H9 (cell line): ENCODE data around the gene SNX22. TPM values are rescaled to one million over a fixed set of nuclear protein-coding genes. Genes with fewer than 3 reads are reported as not detected.

Experiments used
- DNase-seq: peaks from one replicate; pipeline ENCODE4 v3.0.0-alpha.2; 2017
- H2AFZ ChIP-seq: one replicate; pipeline ENCODE4 v1.6.1; 2013; ENCODE audit warnings: mild to moderate bottlenecking, low read length, control low read depth, moderate library complexity
- H2AK5ac ChIP-seq: 2 replicates; pipeline ENCODE4 v1.6.1; 2013; ENCODE audit warnings: low read length, control low read depth, mixed read lengths; ENCODE audit not compliant: insufficient read length
- H2BK120ac ChIP-seq: one replicate; pipeline ENCODE4 v1.6.1; 2013; ENCODE audit warnings: low read depth, mild to moderate bottlenecking, low read length, control low read depth, inconsistent platforms; ENCODE audit not compliant: poor library complexity, severe bottlenecking
- H2BK12ac ChIP-seq: 2 replicates; pipeline ENCODE4 v1.6.1; 2013; ENCODE audit warnings: low read length, control low read depth, mixed read lengths, low read depth; ENCODE audit not compliant: insufficient read length
- H2BK15ac ChIP-seq: 2 replicates; pipeline ENCODE4 v1.6.1; 2013; ENCODE audit warnings: low read depth, low read length, control low read depth
- H2BK20ac ChIP-seq: one replicate; pipeline ENCODE4 v1.6.1; 2013; ENCODE audit warnings: low read depth, mild to moderate bottlenecking, low read length, control low read depth, inconsistent platforms; ENCODE audit not compliant: poor library complexity, severe bottlenecking
- H2BK5ac ChIP-seq: 2 replicates; pipeline ENCODE4 v1.6.1; 2013; ENCODE audit warnings: low read length, control low read depth, mixed read lengths; ENCODE audit not compliant: insufficient read length
- H3K14ac ChIP-seq: 2 replicates; pipeline ENCODE4 v1.6.1; 2013; ENCODE audit warnings: low read length, control low read depth; ENCODE audit not compliant: insufficient read depth
- H3K18ac ChIP-seq: 2 replicates; pipeline ENCODE4 v1.6.1; 2013; ENCODE audit warnings: low read depth, mild to moderate bottlenecking, mixed read lengths, low read length, control low read depth; ENCODE audit not compliant: insufficient read length
- H3K23ac ChIP-seq: 2 replicates; pipeline ENCODE4 v1.6.1; 2013; ENCODE audit warnings: low read length, control low read depth, mixed read lengths, low read depth; ENCODE audit not compliant: insufficient read length
- H3K23me2 ChIP-seq: 2 replicates; pipeline ENCODE4 v1.6.1; 2013; ENCODE audit warnings: low read depth, mild to moderate bottlenecking, mixed read lengths, low read length, control low read depth; ENCODE audit not compliant: insufficient read length, poor library complexity, severe bottlenecking
- H3K27ac ChIP-seq: 2 replicates; pipeline ENCODE4 v1.5.1; 2013; ENCODE audit warnings: low read length, control low read depth, mixed read lengths, low read depth; ENCODE audit not compliant: insufficient read length
- H3K27me3 ChIP-seq: 2 replicates; pipeline ENCODE4 v1.6.1; 2013; ENCODE audit warnings: low read length, control low read depth, inconsistent platforms; ENCODE audit not compliant: insufficient read depth
- H3K4ac ChIP-seq: 2 replicates; pipeline ENCODE4 v1.6.1; 2013; ENCODE audit warnings: low read depth, mild to moderate bottlenecking, control low read depth, inconsistent platforms, low read length, moderate library complexity
- H3K4me1 ChIP-seq: 2 replicates; pipeline ENCODE4 v1.6.1; 2013; ENCODE audit warnings: low read length, control low read depth, inconsistent platforms; ENCODE audit not compliant: insufficient read depth
- H3K4me2 ChIP-seq: 2 replicates; pipeline ENCODE4 v1.6.1; 2013; ENCODE audit warnings: low read length, control low read depth, mixed read lengths; ENCODE audit not compliant: insufficient read length, insufficient read depth
- H3K56ac ChIP-seq: 2 replicates; pipeline ENCODE4 v1.6.1; 2013; ENCODE audit warnings: low read depth, mild to moderate bottlenecking, mixed read lengths, low read length, control low read depth; ENCODE audit not compliant: insufficient read length
- H3K79me1 ChIP-seq: 2 replicates; pipeline ENCODE4 v1.6.1; 2013; ENCODE audit warnings: low read depth, mild to moderate bottlenecking, moderate library complexity, low read length, control low read depth, inconsistent platforms; ENCODE audit not compliant: insufficient read depth, poor library complexity, severe bottlenecking
- H3K79me2 ChIP-seq: 2 replicates; pipeline ENCODE4 v1.6.1; 2013; ENCODE audit warnings: low read length, control low read depth, inconsistent platforms; ENCODE audit not compliant: insufficient read depth
- H3K9ac ChIP-seq: 2 replicates; pipeline ENCODE4 v1.6.1; 2013; ENCODE audit warnings: low read length, control low read depth, mixed read lengths; ENCODE audit not compliant: insufficient read length; ENCODE audit errors: extremely low read depth
- H3K9me3 ChIP-seq: one replicate; pipeline ENCODE4 v1.6.1; 2013; ENCODE audit warnings: low read depth, low read length, inconsistent platforms; ENCODE audit not compliant: control insufficient read depth
- H3T11ph ChIP-seq: one replicate; pipeline ENCODE4 v1.6.1; 2013; ENCODE audit warnings: mild to moderate bottlenecking, low read length, control low read depth, inconsistent platforms
- H4K20me1 ChIP-seq: one replicate; pipeline ENCODE4 v1.6.1; 2013; ENCODE audit not compliant: control insufficient read depth, insufficient read length, insufficient read depth
- H4K5ac ChIP-seq: 2 replicates; pipeline ENCODE4 v1.6.1; 2013; ENCODE audit warnings: low read depth, mild to moderate bottlenecking, mixed read lengths, low read length, control low read depth; ENCODE audit not compliant: insufficient read length
- H4K8ac ChIP-seq: replicated peaks from 2 replicates; pipeline ENCODE4 v1.6.1; 2013; ENCODE audit warnings: low read length, control low read depth, mixed read lengths, low read depth; ENCODE audit not compliant: insufficient read length
- H4K91ac ChIP-seq: 2 replicates; pipeline ENCODE4 v1.6.1; 2013; ENCODE audit warnings: low read depth, mild to moderate bottlenecking, moderate library complexity, mixed read lengths, low read length, control low read depth; ENCODE audit not compliant: insufficient read length
- H3K27ac Mint-ChIP-seq, 3 experiments: 2 replicates in 2 of 3; 3 replicates in 1 of 3; pipeline ENCODE4 v1.8.0; 2020 to 2021; ENCODE audit warnings: mixed read lengths in 3 of 3, mild to moderate bottlenecking in 1 of 3, moderate library complexity in 1 of 3
- H3K27me3 Mint-ChIP-seq: 2 replicates; pipeline ENCODE4 v1.8.0; 2021; ENCODE audit warnings: low read depth, mild to moderate bottlenecking, moderate library complexity, mixed read lengths
- H3K36me3 Mint-ChIP-seq, 3 experiments: 2 replicates in 2 of 3; 3 replicates in 1 of 3; pipeline ENCODE4 v1.8.0; 2020 to 2021; ENCODE audit warnings: low read depth in 3 of 3, mixed read lengths in 3 of 3; ENCODE audit not compliant: insufficient read depth in 1 of 3
- H3K4me1 Mint-ChIP-seq, 2 experiments: 2 replicates each; pipeline ENCODE4 v1.8.0; 2020; ENCODE audit warnings: mixed read lengths in 2 of 2
- H3K4me3 Mint-ChIP-seq, 2 experiments: 2 replicates in 1 of 2; 3 replicates in 1 of 2; pipeline ENCODE4 v1.8.0; 2020 to 2021; ENCODE audit warnings: mild to moderate bottlenecking in 2 of 2, mixed read lengths in 2 of 2, moderate library complexity in 1 of 2
- H3K9me3 Mint-ChIP-seq, 2 experiments: 2 replicates in 1 of 2; 3 replicates in 1 of 2; pipeline ENCODE4 v1.8.0; 2020; ENCODE audit warnings: mild to moderate bottlenecking in 2 of 2, mixed read lengths in 2 of 2, moderate library complexity in 1 of 2
- total RNA-seq: library from RNA; stranded (reverse); gene quantifications from 2 replicates; pipeline ENCODE4 v1.2.1, GENCODE V29; 2021
- TF ChIP-seq, protein P1 (sequence below): fragments of 200-600 bp; sonication (generic); conservative IDR thresholded peaks from 3 replicates; pipeline ENCODE4 v1.8.0; 2021; ENCODE audit warnings: antibody characterized with exemption, mild to moderate bottlenecking

SNX22 gene
- total RNA-seq, 1 experiment from 2014 or later: 4.8 TPM

DNA sequence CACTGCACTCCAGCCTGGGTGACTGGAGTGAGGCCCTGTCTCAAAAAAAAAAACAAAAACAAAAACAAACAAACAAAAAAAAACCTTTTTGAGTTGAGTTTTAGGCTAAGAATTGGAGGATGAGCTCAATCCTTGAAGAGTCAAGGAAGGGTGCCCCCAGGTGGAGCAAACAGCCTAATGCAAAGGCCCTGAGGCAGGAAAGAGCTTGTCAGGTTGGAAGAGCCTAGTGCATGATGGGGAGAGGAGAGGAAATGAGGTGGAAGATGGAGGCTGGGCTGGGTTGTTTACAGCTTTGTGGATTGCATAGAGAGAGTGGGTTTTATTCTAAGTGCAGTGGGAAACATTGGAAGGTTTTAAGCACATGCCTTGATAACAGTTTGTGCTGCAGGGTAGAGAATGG is 2.1 kb upstream of the SNX22 start:
- Histone ChIP-seq H3K23me2 (peaks cover 6% of the 10 kb centered on the region), H2BK20ac (no peak overlapping the region), H4K8ac (no peak overlapping the region), H3K79me2 (no peaks in the 10 kb centered on the region), H4K5ac (no peak overlapping the region), H3K56ac (no peak overlapping the region), H3K27me3 (no peaks in the 10 kb centered on the region), H3K9ac (no peak overlapping the region), H3K4ac (no peak overlapping the region), H3K4me2 (no peak overlapping the region), H2BK120ac (no peak overlapping the region), H2AFZ (no peak overlapping the region), H3K27ac (no peak overlapping the region), H2AK5ac (no peak overlapping the region), H3K18ac (no peak overlapping the region), H3K9me3 (no peaks in the 10 kb centered on the region), H3T11ph (no peak overlapping the region), H3K23ac (no peak overlapping the region), H3K79me1 (no peaks in the 10 kb centered on the region), H2BK15ac (no peak overlapping the region), H2BK12ac (no peak overlapping the region), H2BK5ac (no peak overlapping the region), H3K4me1 (no peaks in the 10 kb centered on the region), H4K91ac (no peak overlapping the region), H4K20me1 (no peaks in the 10 kb centered on the region), H3K14ac (no peak overlapping the region)
- no peak overlapping the region for H3K27ac Mint-ChIP-seq
- H3K9me3 Mint-ChIP-seq: no peaks in the 10 kb centered on the region
- peak; percentile 64 for DNase-seq
- TF ChIP-seq, protein P1, sequence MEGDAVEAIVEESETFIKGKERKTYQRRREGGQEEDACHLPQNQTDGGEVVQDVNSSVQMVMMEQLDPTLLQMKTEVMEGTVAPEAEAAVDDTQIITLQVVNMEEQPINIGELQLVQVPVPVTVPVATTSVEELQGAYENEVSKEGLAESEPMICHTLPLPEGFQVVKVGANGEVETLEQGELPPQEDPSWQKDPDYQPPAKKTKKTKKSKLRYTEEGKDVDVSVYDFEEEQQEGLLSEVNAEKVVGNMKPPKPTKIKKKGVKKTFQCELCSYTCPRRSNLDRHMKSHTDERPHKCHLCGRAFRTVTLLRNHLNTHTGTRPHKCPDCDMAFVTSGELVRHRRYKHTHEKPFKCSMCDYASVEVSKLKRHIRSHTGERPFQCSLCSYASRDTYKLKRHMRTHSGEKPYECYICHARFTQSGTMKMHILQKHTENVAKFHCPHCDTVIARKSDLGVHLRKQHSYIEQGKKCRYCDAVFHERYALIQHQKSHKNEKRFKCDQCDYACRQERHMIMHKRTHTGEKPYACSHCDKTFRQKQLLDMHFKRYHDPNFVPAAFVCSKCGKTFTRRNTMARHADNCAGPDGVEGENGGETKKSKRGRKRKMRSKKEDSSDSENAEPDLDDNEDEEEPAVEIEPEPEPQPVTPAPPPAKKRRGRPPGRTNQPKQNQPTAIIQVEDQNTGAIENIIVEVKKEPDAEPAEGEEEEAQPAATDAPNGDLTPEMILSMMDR: peak; percentile 56; the same call in 2 of the 3 replicates
- H3K4me1 Mint-ChIP-seq: peaks cover 19 to 22% of the 10 kb centered on the region in 2 experiments
- H3K4me3 Mint-ChIP-seq: peak overlapping the region in 1 of 2 experiments; percentile 5; a peak in 1 of 5 replicates
- H3K36me3 Mint-ChIP-seq: peaks cover under 1 to 3% (median 2%) of the 10 kb centered on the region in 3 experiments; a peak in 5 of 7 replicates
- peaks cover 24% of the 10 kb centered on the region for H3K27me3 Mint-ChIP-seq
